Heart right ventricle (tissue), 16 donors: Measurements from ENCODE around the gene MAP3K4. TPM values are rescaled to one million over a fixed set of nuclear protein-coding genes. Genes with fewer than 3 reads are reported as not detected.

Experiments
- ATAC-seq, 8 donors: fragments of 200-7000 bp; cut with Tn5 transposase; one replicate each; pipeline ENCODE4 v1.9.1; 2020; ENCODE audit warnings: mild to moderate bottlenecking in 8 of 8, moderate library complexity in 8 of 8, moderate number of reproducible peaks in 1 of 8
- DNase-seq, 2 donors: peaks; one replicate each; pipeline ENCODE4 v3.0.0-alpha.2; 2020
- H3K27ac ChIP-seq, 10 donors: fragments of 200-600 bp; sonication (generic) in 2 of 10; one replicate each; pipeline versions ENCODE4 v1.5.0 to v1.8.0; 2020 to 2022; ENCODE audit warnings: mild to moderate bottlenecking in 3 of 10
- H3K27me3 ChIP-seq, 7 donors: fragments of 200-600 bp; one replicate each; pipeline ENCODE4 v1.8.0; 2021 to 2022; ENCODE audit warnings: mild to moderate bottlenecking in 2 of 7
- H3K36me3 ChIP-seq, 9 donors: fragments of 200-600 bp; sonication (generic) in 1 of 9; one replicate each; pipeline versions ENCODE4 v1.5.0 to v1.8.0; 2020 to 2022; ENCODE audit warnings: mild to moderate bottlenecking in 2 of 9
- H3K4me1 ChIP-seq, 9 donors: fragments of 200-600 bp; sonication (generic) in 1 of 9; one replicate each; pipeline versions ENCODE4 v1.5.0 to v1.8.0; 2020 to 2022; ENCODE audit warnings: mild to moderate bottlenecking in 4 of 9
- H3K4me3 ChIP-seq, 10 donors: fragments of 200-600 bp; sonication (generic) in 2 of 10; one replicate each; pipeline versions ENCODE4 v1.5.0 to v1.8.0; 2020 to 2022; ENCODE audit warnings: mild to moderate bottlenecking in 7 of 10, moderate library complexity in 2 of 10
- H3K9me3 ChIP-seq, 11 donors: fragments of 200-600 bp in 10 of 11; sonication (generic) in 2 of 11; one replicate each; pipeline versions ENCODE4 v1.5.0 to v1.8.0; 2013 to 2022; ENCODE audit warnings: mild to moderate bottlenecking in 2 of 11, control low read depth in 1 of 11, moderate library complexity in 1 of 11
- WGBS, 2 donors: extraction: QIAGEN DNeasy Blood & Tissue Kit; methylation state at CpG; one replicate each; pipeline ENCODE4 v1.1.7; 2013; ENCODE audit warnings: inconsistent platforms in 1 of 2; 5-methylcytosine and 5-hydroxymethylcytosine counted together
- intact Hi-C, 10 donors: fragments of 100-400 bp; cut with DNase I; formaldehyde crosslinking; loops; one replicate each; pipeline versions ENCODE4 v1.11.1 to v1.14.2; 2022
- polyA plus RNA-seq, 2 donors: library from polyadenylated mRNA; stranded (reverse); fragments of 200-250 nt; gene quantifications; one replicate each; pipeline ENCODE4 v1.2.3, GENCODE V29; 2013
- total RNA-seq, 10 donors: library from RNA; stranded (reverse); fragmentation: NEBNext Ultra II Directional in 3 of 10; extraction: Animal tissue kit (Norgen Biotek cat#: 25700) in 3 of 10; gene quantifications; one replicate each; pipeline versions ENCODE4 v1.2.1 to v1.2.4, GENCODE V29; 2021 to 2023
- TF ChIP-seq, protein P1 (sequence below), 9 donors: fragments of 200-600 bp; sonication (generic) in 2 of 9; IDR thresholded peaks; one replicate each; pipeline versions ENCODE4 v1.5.0 to v1.8.0; 2021 to 2022; ENCODE audit warnings: antibody characterized with exemption in 9 of 9, mild to moderate bottlenecking in 5 of 9, moderate library complexity in 1 of 9
- donor health status: Arrhythmogenic right ventricular cardiomyopathy.
- donor health status: ischemic (EF 13 %, LVEDD 7.1; RV severe dilation, severe dysfunction).
- donor health status: healthy with polysubstance abuse.
- donor health status: DM: no; HTN: yes; CAD: no.
- donor health status: DM: no; HTN: no; CAD: no.
- donor health status: ischemic (EF 25% LVEDD 6.9; RV normal size, moderate dysfunction).
- donor health status: ischemic (EF 25% LVEDD 5.7; RV mildly dilated, moderate dysfunction).
- donor health status: healthy.
- donor health status: DM: yes; HTN: yes; CAD: no.
- donor health status: Ischemic cardiomyopathy.
- donor health status: ischemic (EF 35%, LVEDD 5.7; RV mildly dilated, moderate dysfunction).
- donor health status: nonischemic (EF 11% LVEDD 7.7; RV severe dilation, severe dysfunction).
- donor health status: DM: yes; HTN: yes; CAD: no.
- donor health status: PGD.
- donor health status: ischemic (EF 29% LVEDD 5.4; RV normal size, mild dysfunction).
- donor health status: nonischemic (EF 23%, LVEDD 6.1; RV moderate dilation, normal function).

Gene MAP3K4
- total and polyA plus RNA-seq, 12 donors: 10.5 to 50.2 (median 30.9) TPM

DNA sequence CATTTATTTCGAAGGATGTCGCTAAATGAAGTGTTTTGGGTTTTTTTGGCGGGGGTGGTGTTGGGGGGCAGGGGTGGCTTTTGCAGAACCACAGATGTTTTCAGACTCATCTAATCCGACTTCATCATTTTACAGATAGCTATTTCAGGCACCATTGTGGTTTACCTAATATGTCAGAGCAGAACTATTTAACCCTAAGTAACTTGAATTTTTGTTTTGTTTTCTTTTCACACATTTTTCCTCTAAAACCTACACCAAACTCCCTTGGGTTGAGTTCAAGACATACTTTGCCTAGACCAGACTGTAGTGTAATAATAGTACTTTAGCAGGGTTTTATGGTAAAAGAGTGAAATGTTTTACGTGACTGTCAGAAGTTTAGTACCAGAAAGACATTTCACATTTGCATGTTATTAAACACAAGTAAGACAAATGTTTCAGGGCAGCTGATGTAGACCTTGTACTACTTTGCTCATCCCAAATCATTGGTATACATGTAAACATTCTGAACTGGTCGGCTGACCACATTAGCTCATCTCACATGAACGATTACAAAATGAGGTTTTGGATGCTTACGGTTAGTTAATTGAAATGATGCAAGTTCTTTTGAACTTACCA, 37.7 kb downstream of the MAP3K4 start:
- peaks cover 0 to 2% (median 0%) of the 10 kb centered on the region in 9 donors for H3K36me3 ChIP-seq
- TF ChIP-seq, protein P1, sequence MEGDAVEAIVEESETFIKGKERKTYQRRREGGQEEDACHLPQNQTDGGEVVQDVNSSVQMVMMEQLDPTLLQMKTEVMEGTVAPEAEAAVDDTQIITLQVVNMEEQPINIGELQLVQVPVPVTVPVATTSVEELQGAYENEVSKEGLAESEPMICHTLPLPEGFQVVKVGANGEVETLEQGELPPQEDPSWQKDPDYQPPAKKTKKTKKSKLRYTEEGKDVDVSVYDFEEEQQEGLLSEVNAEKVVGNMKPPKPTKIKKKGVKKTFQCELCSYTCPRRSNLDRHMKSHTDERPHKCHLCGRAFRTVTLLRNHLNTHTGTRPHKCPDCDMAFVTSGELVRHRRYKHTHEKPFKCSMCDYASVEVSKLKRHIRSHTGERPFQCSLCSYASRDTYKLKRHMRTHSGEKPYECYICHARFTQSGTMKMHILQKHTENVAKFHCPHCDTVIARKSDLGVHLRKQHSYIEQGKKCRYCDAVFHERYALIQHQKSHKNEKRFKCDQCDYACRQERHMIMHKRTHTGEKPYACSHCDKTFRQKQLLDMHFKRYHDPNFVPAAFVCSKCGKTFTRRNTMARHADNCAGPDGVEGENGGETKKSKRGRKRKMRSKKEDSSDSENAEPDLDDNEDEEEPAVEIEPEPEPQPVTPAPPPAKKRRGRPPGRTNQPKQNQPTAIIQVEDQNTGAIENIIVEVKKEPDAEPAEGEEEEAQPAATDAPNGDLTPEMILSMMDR (IDR thresholded peaks at IDR 0.05): no peak
- intact Hi-C loops: no loop called here
- H3K27ac ChIP-seq: no peak overlapping the region
- 84 to 88% methylated on average over 8 of the region's 8 CpGs for WGBS, 2 donors
- H3K4me3 ChIP-seq: no peak overlapping the region
- DNase-seq (no peak), ATAC-seq (no peak)
- no peaks in the 10 kb centered on the region for H3K27me3 ChIP-seq
- peaks cover 0 to 25% (median 10%) of the 10 kb centered on the region in 9 donors for H3K4me1 ChIP-seq
- H3K9me3 ChIP-seq: no peaks in the 10 kb centered on the region

DNA sequence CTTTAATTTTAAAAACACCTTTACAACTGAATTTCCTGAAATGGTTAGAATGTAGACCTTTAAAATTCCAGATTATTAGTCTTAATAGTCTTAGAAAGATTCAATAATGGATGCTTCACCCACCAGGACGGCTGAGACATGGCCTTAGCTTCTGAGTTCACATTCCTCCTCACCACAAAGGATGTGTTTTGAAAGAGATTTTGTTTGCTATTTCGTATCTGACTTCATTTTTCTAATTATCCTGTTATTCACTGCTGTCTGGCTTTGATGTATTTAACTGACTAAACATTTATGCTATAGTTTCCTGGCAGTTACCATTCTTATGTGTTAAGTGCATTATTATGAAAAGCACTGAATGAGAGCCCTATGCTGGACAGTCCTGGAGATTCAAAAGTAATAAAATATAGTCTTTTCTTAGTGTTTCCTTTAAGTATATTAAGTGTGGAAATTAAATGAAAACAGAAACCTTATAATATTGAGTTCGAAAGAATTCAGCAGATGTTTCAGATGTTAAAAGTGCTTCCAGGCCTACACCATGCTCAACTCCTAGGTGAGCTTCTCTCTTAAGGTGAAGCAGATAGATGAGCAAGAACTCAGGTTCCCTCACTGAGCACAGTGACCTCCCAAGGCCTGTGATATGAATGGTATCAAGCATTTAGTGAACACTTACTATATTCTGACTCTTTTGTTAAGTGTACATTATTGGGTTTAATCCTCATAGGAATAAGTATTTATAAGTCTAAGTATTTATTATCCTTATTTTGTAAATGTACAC, 40.3 kb downstream of the MAP3K4 start:
- H3K36me3 ChIP-seq: peaks cover 0 to 28% (median 0%) of the 10 kb centered on the region in 9 donors
- no peak overlapping the region for H3K4me3 ChIP-seq
- H3K27ac ChIP-seq: no peak overlapping the region
- intact Hi-C loops: no loop called here
- peaks cover 0 to 25% (median 10%) of the 10 kb centered on the region in 9 donors for H3K4me1 ChIP-seq
- DNase-seq (no peak), ATAC-seq (no peak)
- H3K9me3 ChIP-seq: no peaks in the 10 kb centered on the region
- TF ChIP-seq, protein P1 (IDR thresholded peaks at IDR 0.05): no peak
- no peaks in the 10 kb centered on the region for H3K27me3 ChIP-seq
- 82 to 86% methylated on average over 3 of the region's 3 CpGs for WGBS, 2 donors

DNA sequence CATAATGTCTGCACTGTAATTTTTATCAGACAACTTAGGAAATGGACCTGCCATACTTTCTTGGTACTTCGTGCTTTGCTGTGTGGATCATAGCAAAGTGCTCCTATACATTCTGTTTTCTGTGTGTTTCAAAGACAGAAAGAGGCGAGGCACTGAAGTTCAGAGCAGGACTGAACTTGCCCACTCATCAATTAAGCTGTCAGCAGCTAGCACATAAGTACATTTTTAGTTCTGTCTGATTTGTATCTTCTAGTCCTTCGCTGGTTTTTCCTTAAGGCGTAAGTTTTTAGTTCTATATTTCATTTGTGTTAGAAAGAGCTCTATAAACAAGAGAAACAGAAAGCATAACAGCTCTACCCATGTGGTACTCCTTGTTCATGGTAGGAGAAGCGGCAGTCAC, 42.1 kb downstream of the MAP3K4 start:
- no peak overlapping the region for H3K27ac ChIP-seq
- 80 to 86% methylated on average over 5 of the region's 5 CpGs for WGBS, 2 donors
- no peaks in the 10 kb centered on the region for H3K9me3 ChIP-seq
- intact Hi-C loops: no loop called here
- TF ChIP-seq, protein P1 (IDR thresholded peaks at IDR 0.05): no peak
- DNase-seq: no peak
- peaks cover 0 to 41% (median 0%) of the 10 kb centered on the region in 9 donors for H3K36me3 ChIP-seq
- ATAC-seq: no peak
- no peaks in the 10 kb centered on the region for H3K27me3 ChIP-seq
- no peak overlapping the region for H3K4me3 ChIP-seq
- peaks cover 0 to 26% (median 15%) of the 10 kb centered on the region in 9 donors for H3K4me1 ChIP-seq

DNA sequence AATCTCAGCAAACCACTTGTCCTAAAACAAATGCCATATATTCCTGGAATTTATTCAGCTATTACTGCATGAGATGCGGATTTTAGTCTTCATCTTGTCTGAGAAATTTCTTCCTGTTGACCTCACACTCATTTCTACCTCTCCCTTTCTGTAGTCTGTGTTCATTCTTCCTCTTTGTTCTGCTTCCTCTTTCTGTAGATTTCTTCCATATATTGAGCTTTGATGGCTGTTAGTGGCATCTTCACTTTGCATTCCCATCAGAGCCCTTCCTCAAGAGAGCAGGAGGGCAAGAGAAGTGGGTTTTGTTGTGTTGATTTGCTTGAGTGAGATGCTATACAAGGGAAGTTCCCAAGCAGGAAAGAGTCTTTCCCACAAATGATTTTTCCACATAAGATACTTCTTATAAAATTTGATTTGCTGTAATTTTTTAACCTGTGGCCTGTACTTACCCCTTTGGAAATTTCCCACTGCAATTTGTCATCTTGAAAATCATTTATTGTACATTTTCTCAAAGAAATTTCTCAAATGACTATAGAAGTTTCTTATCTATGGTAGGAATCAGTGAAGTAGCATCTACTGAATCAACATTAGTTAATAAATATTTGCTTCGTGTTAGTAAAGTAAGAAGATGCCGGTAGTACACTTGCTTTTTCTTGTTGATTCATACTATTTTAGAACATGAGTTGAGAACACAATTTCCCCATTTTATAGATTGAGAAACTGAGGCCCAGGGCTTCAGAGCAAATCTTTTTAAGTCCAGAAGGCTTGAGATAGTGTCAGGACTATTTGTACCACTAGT, 43.8 kb downstream of the MAP3K4 start:
- no peak for ATAC-seq
- no peak for DNase-seq
- WGBS, 2 donors: 94 to 95% methylated on average over 3 of the region's 3 CpGs
- H3K27ac ChIP-seq: no peak overlapping the region
- TF ChIP-seq, protein P1 (IDR thresholded peaks at IDR 0.05): no peak
- H3K36me3 ChIP-seq: peaks cover 0 to 54% (median 0%) of the 10 kb centered on the region in 9 donors
- no peaks in the 10 kb centered on the region for H3K9me3 ChIP-seq
- H3K4me3 ChIP-seq: no peak overlapping the region
- H3K4me1 ChIP-seq: peaks cover 0 to 29% (median 14%) of the 10 kb centered on the region in 9 donors
- no peaks in the 10 kb centered on the region for H3K27me3 ChIP-seq
- intact Hi-C loops: no loop called here
